OCI-LY3 (cell line): ENCODE measurements around the gene EXOC3L1.

Source experiments
- CTCF ChIP-seq: fragments of 200-600, 300-600 bp; sonication (generic); IDR thresholded peaks from 2 replicates; pipeline ENCODE4 v1.5.1; 2014; ENCODE audit warnings: antibody characterized with exemption, low read length, low read depth
- EZH2phosphoT487 ChIP-seq: fragments of 200-600 bp; shearing (Covaris generic); IDR thresholded peaks from 2 replicates; pipeline ENCODE4 v1.6.1; 2018; ENCODE audit warnings: antibody characterized with exemption, mixed run types, low read depth

GRCh38 chr16:67155295-67156142 lies 34.4 kb downstream of the EXOC3L1 start:
- TF ChIP-seq CTCF = peak; percentile 33
- no peak for TF ChIP-seq EZH2phosphoT487
